Activated naive CD8-positive, alpha-beta T cell treated with anti-CD3 and anti-CD28 coated beads, Interleukin-2, amount 50 U/mL, for 24 hours (primary cell): ENCODE results near the gene NUMB.

Source experiments
- ATAC-seq: fragments of 150-1000 bp; cut with Tn5 transposase; one replicate; pipeline ENCODE4 v1.10.0; 2021
- DNase-seq: peaks from one replicate; pipeline ENCODE4 v3.0.0; 2021
- H3K27ac Mint-ChIP-seq: one replicate; pipeline ENCODE4 v1.8.0; 2021; ENCODE audit warnings: mild to moderate bottlenecking, mixed read lengths
- H3K27me3 Mint-ChIP-seq: one replicate; pipeline ENCODE4 v1.8.0; 2021; ENCODE audit warnings: mixed read lengths
- H3K36me3 Mint-ChIP-seq: one replicate; pipeline ENCODE4 v1.8.0; 2021; ENCODE audit warnings: low read depth, mixed read lengths
- H3K4me1 Mint-ChIP-seq: one replicate; pipeline ENCODE4 v1.8.0; 2021; ENCODE audit warnings: mixed read lengths
- H3K4me3 Mint-ChIP-seq: one replicate; pipeline ENCODE4 v1.8.0; 2021; ENCODE audit warnings: mild to moderate bottlenecking, moderate library complexity, mixed read lengths
- H3K9me3 Mint-ChIP-seq: one replicate; pipeline ENCODE4 v1.8.0; 2021; ENCODE audit warnings: mixed read lengths

Gene NUMB

DNA sequence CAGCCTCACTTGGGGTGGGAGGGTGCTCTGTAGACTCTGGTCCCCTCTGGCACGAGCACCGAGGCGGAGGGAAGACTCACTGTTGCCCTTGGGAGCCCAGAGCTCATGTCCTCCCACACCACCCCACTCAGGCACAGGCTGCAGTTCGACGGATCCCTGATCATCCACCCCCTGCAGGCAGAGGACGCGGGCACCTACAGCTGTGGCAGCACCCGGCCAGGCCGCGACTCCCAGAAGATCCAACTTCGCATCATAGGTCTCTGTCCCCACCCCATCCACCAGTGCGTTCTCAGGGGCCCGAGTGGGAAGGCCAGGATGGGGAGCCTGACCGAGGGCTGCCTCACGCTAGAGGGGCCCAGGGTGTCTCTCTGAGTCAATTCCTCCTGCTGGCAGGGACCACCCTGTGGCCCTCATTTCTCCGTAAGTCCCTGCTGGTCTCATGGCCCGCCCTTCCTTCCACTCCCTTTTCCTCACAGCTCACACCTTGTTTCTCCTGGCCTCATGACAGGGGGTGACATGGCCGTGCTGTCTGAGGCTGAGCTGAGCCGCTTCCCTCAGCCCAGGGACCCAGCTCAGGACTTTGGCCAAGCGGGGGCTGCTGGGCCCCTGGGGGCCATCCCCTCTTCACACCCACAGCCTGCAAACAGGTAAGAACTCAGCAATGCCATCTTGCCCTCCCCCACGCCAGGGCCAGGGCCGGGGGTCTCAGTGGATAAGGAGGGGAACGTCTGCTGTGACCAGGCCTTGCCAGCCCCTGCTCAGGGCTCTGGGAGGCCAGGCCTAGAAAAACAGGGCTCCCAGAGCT, 194.1 kb downstream of the NUMB start:
- no peaks in the 10 kb centered on the region for H3K9me3 Mint-ChIP-seq
- ATAC-seq (no peak), DNase-seq (no peak)
- no peaks in the 10 kb centered on the region for H3K36me3 Mint-ChIP-seq
- no peak overlapping the region for H3K4me3 Mint-ChIP-seq
- peaks cover 10% of the 10 kb centered on the region for H3K27me3 Mint-ChIP-seq
- H3K4me1 Mint-ChIP-seq, result no peaks in the 10 kb centered on the region
- no peak overlapping the region for H3K27ac Mint-ChIP-seq

- no peaks in the 10 kb centered on the region for H3K4me1 Mint-ChIP-seq
- H3K36me3 Mint-ChIP-seq, result no peaks in the 10 kb centered on the region
- H3K27me3 Mint-ChIP-seq, result peaks cover 9% of the 10 kb centered on the region
- DNase-seq (no peak), ATAC-seq (no peak)
- H3K4me3 Mint-ChIP-seq, result no peak overlapping the region
- H3K27ac Mint-ChIP-seq, result no peak overlapping the region
- no peaks in the 10 kb centered on the region for H3K9me3 Mint-ChIP-seq
These were observed 194.7 kb downstream of the NUMB start for GRCh38 chr14:73263606-73264005.

- no peak for DNase-seq
- Mint-ChIP-seq H3K27ac (no peak overlapping the region), H3K27me3 (peaks cover 4% of the 10 kb centered on the region), H3K9me3 (no peaks in the 10 kb centered on the region), H3K4me3 (no peak overlapping the region), H3K36me3 (no peaks in the 10 kb centered on the region), H3K4me1 (peaks cover 5% of the 10 kb centered on the region)
- ATAC-seq, result no peak
These were observed 195.7 kb downstream of the NUMB start for GRCh38 chr14:73262427-73263183.

GRCh38 chr14:73261520-73262426, 196.6 kb downstream of the NUMB start:
- no peak for DNase-seq
- no peak overlapping the region for H3K27ac Mint-ChIP-seq
- peaks cover 4% of the 10 kb centered on the region for H3K27me3 Mint-ChIP-seq
- H3K4me3 Mint-ChIP-seq, result no peak overlapping the region
- peaks cover 5% of the 10 kb centered on the region for H3K4me1 Mint-ChIP-seq
- H3K36me3 Mint-ChIP-seq, result no peaks in the 10 kb centered on the region
- H3K9me3 Mint-ChIP-seq, result no peaks in the 10 kb centered on the region
- ATAC-seq, result no peak

DNA sequence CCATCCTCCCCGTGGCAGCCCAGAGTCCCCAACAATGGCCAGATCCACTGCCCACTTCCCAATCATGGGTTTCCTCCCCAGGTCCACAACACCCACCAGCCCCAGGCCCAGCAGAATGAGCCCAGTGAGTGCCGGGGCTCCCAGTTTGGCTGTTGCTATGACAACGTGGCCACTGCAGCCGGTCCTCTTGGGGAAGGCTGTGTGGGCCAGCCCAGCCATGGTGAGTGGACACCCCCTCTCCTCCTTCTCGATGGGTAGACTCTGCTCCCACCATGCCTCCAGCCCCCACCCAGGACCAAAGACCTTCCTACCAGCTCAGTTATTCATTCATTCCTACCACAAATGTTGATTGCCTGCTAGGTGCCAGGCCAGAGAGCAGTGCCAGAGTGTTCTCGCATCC, 197.3 kb downstream of the NUMB start:
- ATAC-seq, result no peak
- Mint-ChIP-seq H3K4me1 (peaks cover 5% of the 10 kb centered on the region), H3K36me3 (no peaks in the 10 kb centered on the region), H3K27me3 (peaks cover 4% of the 10 kb centered on the region), H3K9me3 (no peaks in the 10 kb centered on the region), H3K4me3 (no peak overlapping the region), H3K27ac (no peak overlapping the region)
- DNase-seq, result no peak

- ATAC-seq (no peak), DNase-seq (no peak)
- no peak overlapping the region for H3K4me3 Mint-ChIP-seq
- H3K27ac Mint-ChIP-seq, result no peak overlapping the region
- peaks cover 5% of the 10 kb centered on the region for H3K27me3 Mint-ChIP-seq
- H3K36me3 Mint-ChIP-seq, result no peaks in the 10 kb centered on the region
- peaks cover 7% of the 10 kb centered on the region for H3K4me1 Mint-ChIP-seq
- H3K9me3 Mint-ChIP-seq, result no peaks in the 10 kb centered on the region
These were observed 197.8 kb downstream of the NUMB start for GRCh38 chr14:73260574-73260973.

- H3K4me3 Mint-ChIP-seq, result no peak overlapping the region
- H3K36me3 Mint-ChIP-seq, result no peaks in the 10 kb centered on the region
- H3K4me1 Mint-ChIP-seq, result peaks cover 7% of the 10 kb centered on the region
These were observed 198.5 kb downstream of the NUMB start for GRCh38 chr14:73259837-73260236.

GRCh38 chr14:73258845-73259611, 199.3 kb downstream of the NUMB start:
- DNase-seq, result no peak

More at GRCh38 chr14:73259837-73260236, 198.5 kb downstream of the NUMB start:
- no peak for ATAC-seq
- H3K9me3 Mint-ChIP-seq, result no peaks in the 10 kb centered on the region
- H3K27ac Mint-ChIP-seq, result no peak overlapping the region
- DNase-seq, result no peak
- H3K27me3 Mint-ChIP-seq, result peaks cover 5% of the 10 kb centered on the region

GRCh38 chr14:73258076-73258475, 200.3 kb downstream of the NUMB start:
- H3K4me3 Mint-ChIP-seq, result no peak overlapping the region
- DNase-seq (no peak), ATAC-seq (no peak)
- H3K27ac Mint-ChIP-seq, result no peak overlapping the region
- H3K36me3 Mint-ChIP-seq, result no peaks in the 10 kb centered on the region
- H3K4me1 Mint-ChIP-seq, result peaks cover 7% of the 10 kb centered on the region
- H3K9me3 Mint-ChIP-seq, result no peaks in the 10 kb centered on the region
- H3K27me3 Mint-ChIP-seq, result peaks cover 2% of the 10 kb centered on the region

More at GRCh38 chr14:73258845-73259611, 199.3 kb downstream of the NUMB start:
- no peaks in the 10 kb centered on the region for H3K9me3 Mint-ChIP-seq
- no peak overlapping the region for H3K27ac Mint-ChIP-seq
- peaks cover 2% of the 10 kb centered on the region for H3K27me3 Mint-ChIP-seq
- no peaks in the 10 kb centered on the region for H3K36me3 Mint-ChIP-seq
- no peak overlapping the region for H3K4me3 Mint-ChIP-seq
- H3K4me1 Mint-ChIP-seq, result peaks cover 7% of the 10 kb centered on the region
- ATAC-seq, result no peak

DNA sequence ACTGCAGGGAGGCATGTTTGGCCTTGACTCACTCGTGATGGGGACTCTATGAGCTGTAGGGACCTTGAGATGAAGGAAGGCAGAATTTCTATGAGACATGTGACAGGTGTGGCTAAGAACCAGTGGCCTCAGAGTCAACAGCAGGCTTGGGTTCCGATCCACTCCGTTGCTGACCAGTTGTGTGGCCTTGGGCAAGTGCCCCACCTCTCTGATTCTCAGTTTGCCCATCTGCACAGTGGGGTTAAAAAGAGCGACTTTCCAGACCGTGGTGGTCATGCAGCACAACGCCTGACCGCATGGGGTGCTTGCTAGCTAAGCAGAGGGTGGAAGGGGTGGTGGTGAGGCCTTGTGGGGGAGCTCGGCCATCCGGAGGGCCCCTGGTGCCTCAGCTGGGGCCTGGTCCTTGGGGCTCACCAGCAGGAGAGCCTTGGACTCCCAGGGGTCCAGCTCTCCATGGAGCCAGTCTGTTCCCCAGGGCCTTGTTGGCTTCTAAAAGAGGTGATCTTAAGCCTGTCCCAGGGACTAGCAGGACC, 202.6 kb downstream of the NUMB start:
- Mint-ChIP-seq H3K4me3 (no peak overlapping the region), H3K27ac (no peak overlapping the region), H3K9me3 (no peaks in the 10 kb centered on the region), H3K4me1 (peaks cover 7% of the 10 kb centered on the region), H3K36me3 (no peaks in the 10 kb centered on the region), H3K27me3 (peaks cover 2% of the 10 kb centered on the region)
- DNase-seq (no peak), ATAC-seq (no peak)

DNA sequence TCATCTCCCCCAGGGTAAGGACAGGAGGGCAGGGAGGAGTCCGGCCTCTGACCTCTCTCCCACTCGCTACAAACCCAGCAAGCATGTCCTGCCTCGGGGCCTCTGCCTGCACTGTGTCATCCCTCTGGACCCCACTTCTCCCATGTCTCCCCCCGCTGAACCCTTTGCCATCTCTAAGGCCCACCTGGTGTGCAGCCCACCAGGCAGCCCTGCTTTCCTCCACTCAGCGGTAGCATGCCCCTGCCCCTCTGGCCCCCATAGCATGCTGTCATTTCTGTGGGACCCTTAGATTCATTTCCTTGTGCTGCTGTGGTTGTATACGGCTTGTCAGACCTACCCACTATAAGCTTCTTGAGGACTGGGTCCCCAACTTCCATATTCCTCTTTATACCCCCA, 203.3 kb downstream of the NUMB start:
- peaks cover 2% of the 10 kb centered on the region for H3K27me3 Mint-ChIP-seq
- peaks cover 7% of the 10 kb centered on the region for H3K4me1 Mint-ChIP-seq
- no peaks in the 10 kb centered on the region for H3K9me3 Mint-ChIP-seq
- H3K4me3 Mint-ChIP-seq, result no peak overlapping the region
- no peaks in the 10 kb centered on the region for H3K36me3 Mint-ChIP-seq
- ATAC-seq (no peak), DNase-seq (no peak)
- H3K27ac Mint-ChIP-seq, result no peak overlapping the region

DNA sequence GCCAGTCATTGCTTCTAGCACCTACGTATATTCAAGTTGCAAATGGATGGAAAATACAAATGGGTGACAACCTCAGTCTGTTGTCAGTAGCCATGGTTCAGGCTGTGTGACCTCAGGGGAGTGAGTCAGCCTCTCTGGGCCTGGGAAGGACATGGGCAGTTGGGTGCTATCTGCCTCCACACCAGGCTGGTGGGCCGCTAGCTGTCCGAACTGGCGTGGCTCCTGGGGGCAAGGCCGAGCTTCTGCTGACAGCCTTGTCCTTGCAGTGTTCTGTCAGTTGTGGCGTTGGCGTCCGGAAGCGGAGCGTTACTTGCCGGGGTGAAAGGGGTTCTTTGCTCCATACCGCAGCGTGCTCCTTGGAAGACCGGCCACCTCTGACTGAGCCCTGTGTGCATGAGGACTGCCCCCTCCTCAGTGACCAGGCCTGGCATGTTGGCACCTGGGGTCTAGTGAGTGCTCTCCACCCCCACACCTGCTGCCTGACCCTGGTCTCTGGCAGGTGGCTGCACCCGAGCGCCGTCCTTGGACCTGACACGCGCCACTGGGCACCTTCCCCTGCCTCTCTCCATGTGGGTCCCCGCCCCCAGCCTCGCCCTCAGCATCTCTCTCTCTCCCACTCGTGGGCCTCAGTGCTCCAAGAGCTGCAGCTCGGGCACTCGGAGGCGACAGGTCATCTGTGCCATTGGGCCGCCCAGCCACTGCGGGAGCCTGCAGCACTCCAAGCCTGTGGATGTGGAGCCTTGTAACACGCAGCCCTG, 203.9 kb downstream of the NUMB start:
- no peak overlapping the region for H3K4me3 Mint-ChIP-seq
- H3K4me1 Mint-ChIP-seq, result peaks cover 7% of the 10 kb centered on the region
- H3K27ac Mint-ChIP-seq, result no peak overlapping the region
- no peaks in the 10 kb centered on the region for H3K36me3 Mint-ChIP-seq
- ATAC-seq, result no peak
- peaks cover 2% of the 10 kb centered on the region for H3K27me3 Mint-ChIP-seq
- no peaks in the 10 kb centered on the region for H3K9me3 Mint-ChIP-seq
- no peak for DNase-seq

DNA sequence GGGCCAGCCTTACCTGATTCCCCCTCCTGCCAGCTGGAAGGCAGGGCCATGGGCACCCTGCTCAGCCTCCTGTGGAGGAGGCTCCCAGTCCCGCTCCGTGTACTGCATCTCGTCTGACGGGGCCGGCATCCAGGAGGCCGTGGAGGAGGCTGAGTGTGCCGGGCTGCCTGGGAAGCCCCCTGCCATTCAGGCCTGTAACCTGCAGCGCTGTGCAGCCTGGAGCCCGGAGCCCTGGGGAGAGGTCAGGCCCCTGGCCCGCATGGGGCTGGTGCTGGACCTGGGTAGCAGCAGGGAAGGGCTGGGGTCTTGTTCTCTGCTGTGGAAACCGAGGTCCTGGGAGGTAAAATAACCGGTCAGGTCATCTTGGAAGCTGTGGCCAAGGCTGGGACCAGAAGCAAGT, 204.6 kb downstream of the NUMB start:
- Mint-ChIP-seq H3K4me1 (peaks cover 7% of the 10 kb centered on the region), H3K27me3 (peaks cover 2% of the 10 kb centered on the region), H3K36me3 (no peaks in the 10 kb centered on the region), H3K27ac (no peak overlapping the region), H3K4me3 (no peak overlapping the region), H3K9me3 (no peaks in the 10 kb centered on the region)
- ATAC-seq (no peak), DNase-seq (no peak)
